HG02884 (cell line): ENCODE results near the gene MLPH.

ENCODE experiments used
- ATAC-seq: cut with Tn5 transposase; IDR thresholded peaks from one replicate; pipeline ENCODE4 v1.9.1; 2021; ENCODE audit warnings: mild to moderate bottlenecking, moderate library complexity; ENCODE audit not compliant: unreplicated experiment

The MLPH gene

GRCh38 chr2:237515166-237515565, 28.1 kb downstream of the MLPH start:
- no peak for ATAC-seq

GRCh38 chr2:237515621-237516275, 28.7 kb downstream of the MLPH start:
- ATAC-seq, result no peak

GRCh38 chr2:237517163-237517562, 30.1 kb downstream of the MLPH start:
- no peak for ATAC-seq

- no peak for ATAC-seq
Measured at GRCh38 chr2:237517990-237518389, 30.9 kb downstream of the MLPH start.

- ATAC-seq, result no peak
Measured at GRCh38 chr2:237519506-237520245, 32.6 kb downstream of the MLPH start.

GRCh38 chr2:237520290-237520689, 33.2 kb downstream of the MLPH start:
- ATAC-seq, result no peak

- no peak for ATAC-seq
Measured at GRCh38 chr2:237524631-237525030, 37.6 kb downstream of the MLPH start.

GRCh38 chr2:237525559-237526157, 38.6 kb downstream of the MLPH start:
- no peak for ATAC-seq

GRCh38 chr2:237527233-237527632, 40.2 kb downstream of the MLPH start:
- ATAC-seq, result no peak

- no peak for ATAC-seq
Measured at GRCh38 chr2:237527766-237528165, 40.7 kb downstream of the MLPH start.

- peak; percentile 82 for ATAC-seq
Measured at GRCh38 chr2:237529452-237530402, 42.7 kb downstream of the MLPH start.

- ATAC-seq, result peak; percentile 73
Measured at GRCh38 chr2:237530472-237531433, 43.7 kb downstream of the MLPH start.

GRCh38 chr2:237532160-237532559, 45.1 kb downstream of the MLPH start:
- ATAC-seq, result no peak

GRCh38 chr2:237533668-237534161, 46.7 kb downstream of the MLPH start:
- no peak for ATAC-seq

- ATAC-seq, result no peak
Measured at GRCh38 chr2:237534380-237534779, 47.3 kb downstream of the MLPH start.

GRCh38 chr2:237535385-237536082, 48.5 kb downstream of the MLPH start:
- ATAC-seq, result no peak

GRCh38 chr2:237536083-237536415, 49.0 kb downstream of the MLPH start:
- no peak for ATAC-seq

- ATAC-seq, result no peak
Measured at GRCh38 chr2:237536617-237537016, 49.6 kb downstream of the MLPH start.

GRCh38 chr2:237538001-237538720, 51.1 kb downstream of the MLPH start:
- no peak for ATAC-seq
